WTC11 (cell line): Measurements from ENCODE around the gene RUVBL1. TPM values are rescaled to one million over a fixed set of nuclear protein-coding genes. Genes with fewer than 3 reads are reported as not detected.

Experiments
- ATAC-seq: fragments of 200-7000 bp; cut with Tn5 transposase; 2 replicates; pipeline ENCODE4 v1.10.0; 2021; ENCODE audit warnings: mild to moderate bottlenecking, moderate library complexity
- CTCF ChIA-PET: fragments of 300-600 bp; sonication (Branson Sonifier 250); formaldehyde crosslinking; loops from one replicate; lab custom pipeline; 2021; ENCODE audit warnings: antibody characterized with exemption; lab: Charles Lee
- POLR2A ChIA-PET: fragments of 350-600 bp; sonication (Branson Sonifier 250); formaldehyde crosslinking; loops from one replicate; lab custom pipeline; 2021; ENCODE audit warnings: antibody characterized with exemption; lab: Charles Lee
- DNase-seq: peaks from one replicate; pipeline ENCODE4 v3.0.0; 2021; ENCODE audit warnings: low spot score
- H3K27ac Mint-ChIP-seq: 2 replicates; pipeline ENCODE4 v1.8.0; 2021; ENCODE audit warnings: mixed read lengths
- H3K27me3 Mint-ChIP-seq: 2 replicates; pipeline ENCODE4 v1.8.0; 2021; ENCODE audit warnings: low read depth, mild to moderate bottlenecking, moderate library complexity, mixed read lengths
- H3K36me3 Mint-ChIP-seq: 2 replicates; pipeline ENCODE4 v1.8.0; 2021; ENCODE audit warnings: mixed read lengths
- H3K4me1 Mint-ChIP-seq: 2 replicates; pipeline ENCODE4 v1.8.0; 2022; ENCODE audit warnings: mixed read lengths
- H3K4me3 Mint-ChIP-seq: 2 replicates; pipeline ENCODE4 v1.8.0; 2021; ENCODE audit warnings: mild to moderate bottlenecking, moderate library complexity, mixed read lengths
- H3K9me3 Mint-ChIP-seq: 2 replicates; pipeline ENCODE4 v1.8.0; 2021; ENCODE audit warnings: mixed read lengths
- AFF4 ChIP-seq: sonication (generic); formaldehyde crosslinking; IDR thresholded peaks from 2 replicates; pipeline ENCODE4 v1.8.1; 2023; ENCODE audit warnings: mild to moderate bottlenecking, missing genetic modification reagents, borderline replicate concordance
- ARID4B ChIP-seq: sonication (generic); formaldehyde crosslinking; IDR thresholded peaks from 2 replicates; pipeline ENCODE4 v1.8.0; 2023; ENCODE audit warnings: missing genetic modification reagents, mild to moderate bottlenecking, borderline replicate concordance
- CREB1 ChIP-seq: sonication (generic); formaldehyde crosslinking; IDR thresholded peaks from 2 replicates; pipeline ENCODE4 v1.8.0; 2023; ENCODE audit warnings: mild to moderate bottlenecking, missing genetic modification reagents
- CTCF ChIP-seq: fragments of 200-600 bp; IDR thresholded peaks from 2 replicates; pipeline ENCODE4 v1.8.0; 2022; ENCODE audit warnings: antibody characterized with exemption
- EMX1 ChIP-seq: fragments of 250-450 bp; sonication (Bioruptor Pico); IDR thresholded peaks from 2 replicates; pipeline ENCODE4 v1.8.0; 2021; ENCODE audit warnings: mild to moderate bottlenecking
- GTF2I ChIP-seq: fragments of 250-450 bp; sonication (Bioruptor Pico); conservative IDR thresholded peaks from 2 replicates; pipeline ENCODE4 v1.4.0; 2021; ENCODE audit warnings: mild to moderate bottlenecking
- MYBL2 ChIP-seq: sonication (generic); formaldehyde crosslinking; IDR thresholded peaks from 2 replicates; pipeline ENCODE4 v1.8.1; 2023; ENCODE audit warnings: mild to moderate bottlenecking, moderate library complexity, missing genetic modification reagents
- NFATC4 ChIP-seq: fragments of 250-450 bp; sonication (Bioruptor Pico); IDR thresholded peaks from 2 replicates; pipeline ENCODE4 v1.9.0; 2021; ENCODE audit warnings: mild to moderate bottlenecking
- PRRX2 ChIP-seq: fragments of 250-450 bp; sonication (Bioruptor Pico); IDR thresholded peaks from 2 replicates; pipeline ENCODE4 v1.8.0; 2021; ENCODE audit warnings: mild to moderate bottlenecking
- TEAD1 ChIP-seq: sonication (generic); formaldehyde crosslinking; IDR thresholded peaks from 2 replicates; pipeline ENCODE4 v1.8.0; 2022; ENCODE audit warnings: mild to moderate bottlenecking, missing genetic modification reagents
- ZNF396 ChIP-seq: fragments of 250-450 bp; sonication (Bioruptor Pico); IDR thresholded peaks from 2 replicates; pipeline ENCODE4 v1.8.0; 2021; ENCODE audit warnings: mild to moderate bottlenecking, moderate library complexity, borderline replicate concordance
- ZNF423 ChIP-seq: fragments of 250-450 bp; sonication (Bioruptor Pico); IDR thresholded peaks from 2 replicates; pipeline ENCODE4 v2.1.2; 2022; ENCODE audit warnings: mild to moderate bottlenecking, moderate library complexity
- ZNF512 ChIP-seq: sonication (generic); formaldehyde crosslinking; IDR thresholded peaks from 2 replicates; pipeline ENCODE4 v1.8.1; 2022; ENCODE audit warnings: missing genetic modification reagents, borderline replicate concordance
- total RNA-seq: library from RNA; stranded (reverse); gene quantifications from 3 replicates; pipeline ENCODE4 v1.2.3, GENCODE V29; 2021
- TF ChIP-seq, protein P1 (sequence below): sonication (generic); formaldehyde crosslinking; IDR thresholded peaks from 2 replicates; pipeline ENCODE4 v1.8.0; 2022; ENCODE audit warnings: missing genetic modification reagents
- TF ChIP-seq, protein P2 (sequence below): sonication (generic); formaldehyde crosslinking; IDR thresholded peaks from 2 replicates; pipeline ENCODE4 v1.8.1; 2022; ENCODE audit warnings: low read depth, missing genetic modification reagents, borderline replicate concordance

The RUVBL1 gene
- total RNA-seq, 1 experiment from 2014 or later, result 118 TPM

DNA sequence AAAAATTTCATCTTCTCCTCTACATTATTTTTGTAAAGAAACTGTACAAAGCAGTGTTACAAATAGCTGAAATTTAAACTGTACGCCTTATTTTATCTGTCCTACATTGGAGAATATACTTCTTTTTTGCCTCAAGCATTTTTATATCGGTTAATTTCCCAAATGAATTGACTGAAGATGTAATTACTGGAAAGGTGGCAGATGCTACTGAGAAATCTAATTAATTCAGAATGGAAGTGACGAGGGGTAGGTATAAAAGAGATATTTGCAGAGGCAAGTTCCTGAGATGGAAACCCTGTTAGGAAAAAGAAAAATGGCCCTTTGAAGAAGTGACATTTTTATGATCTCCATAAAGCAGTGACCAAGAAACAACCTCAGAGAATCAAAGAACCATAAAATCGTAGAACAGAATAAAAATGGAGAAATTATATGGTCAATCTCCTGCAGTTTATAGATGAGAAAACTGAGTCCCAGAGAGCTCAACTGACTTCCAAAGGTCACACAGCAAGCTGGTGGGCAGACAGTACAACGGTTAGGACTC, 20.4 kb downstream of the RUVBL1 start:
- Mint-ChIP-seq H3K4me3 (no peak overlapping the region), H3K36me3 (peaks cover 80% of the 10 kb centered on the region), H3K27ac (no peak overlapping the region), H3K4me1 (peaks cover 46% of the 10 kb centered on the region), H3K27me3 (no peaks in the 10 kb centered on the region), H3K9me3 (no peaks in the 10 kb centered on the region)
- DNase-seq (no peak), ATAC-seq (no peak)
- TF ChIP-seq CREB1 (CRISPR knock-in tag) (no peak), ZNF396 (no peak), AFF4 (CRISPR knock-in tag) (no peak)
- TF ChIP-seq, protein P1, sequence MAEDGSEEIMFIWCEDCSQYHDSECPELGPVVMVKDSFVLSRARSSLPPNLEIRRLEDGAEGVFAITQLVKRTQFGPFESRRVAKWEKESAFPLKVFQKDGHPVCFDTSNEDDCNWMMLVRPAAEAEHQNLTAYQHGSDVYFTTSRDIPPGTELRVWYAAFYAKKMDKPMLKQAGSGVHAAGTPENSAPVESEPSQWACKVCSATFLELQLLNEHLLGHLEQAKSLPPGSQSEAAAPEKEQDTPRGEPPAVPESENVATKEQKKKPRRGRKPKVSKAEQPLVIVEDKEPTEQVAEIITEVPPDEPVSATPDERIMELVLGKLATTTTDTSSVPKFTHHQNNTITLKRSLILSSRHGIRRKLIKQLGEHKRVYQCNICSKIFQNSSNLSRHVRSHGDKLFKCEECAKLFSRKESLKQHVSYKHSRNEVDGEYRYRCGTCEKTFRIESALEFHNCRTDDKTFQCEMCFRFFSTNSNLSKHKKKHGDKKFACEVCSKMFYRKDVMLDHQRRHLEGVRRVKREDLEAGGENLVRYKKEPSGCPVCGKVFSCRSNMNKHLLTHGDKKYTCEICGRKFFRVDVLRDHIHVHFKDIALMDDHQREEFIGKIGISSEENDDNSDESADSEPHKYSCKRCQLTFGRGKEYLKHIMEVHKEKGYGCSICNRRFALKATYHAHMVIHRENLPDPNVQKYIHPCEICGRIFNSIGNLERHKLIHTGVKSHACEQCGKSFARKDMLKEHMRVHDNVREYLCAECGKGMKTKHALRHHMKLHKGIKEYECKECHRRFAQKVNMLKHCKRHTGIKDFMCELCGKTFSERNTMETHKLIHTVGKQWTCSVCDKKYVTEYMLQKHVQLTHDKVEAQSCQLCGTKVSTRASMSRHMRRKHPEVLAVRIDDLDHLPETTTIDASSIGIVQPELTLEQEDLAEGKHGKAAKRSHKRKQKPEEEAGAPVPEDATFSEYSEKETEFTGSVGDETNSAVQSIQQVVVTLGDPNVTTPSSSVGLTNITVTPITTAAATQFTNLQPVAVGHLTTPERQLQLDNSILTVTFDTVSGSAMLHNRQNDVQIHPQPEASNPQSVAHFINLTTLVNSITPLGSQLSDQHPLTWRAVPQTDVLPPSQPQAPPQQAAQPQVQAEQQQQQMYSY (CRISPR knock-in tag), result no peak
- CTCF ChIA-PET, result interaction anchor here (0.6 kb wide), 1 partner anchor 9 kb away, joined by 3 read pairs; no protein-coding TSS in a partner anchor
- POLR2A ChIA-PET, result no interaction called here

- H3K36me3 Mint-ChIP-seq, result peaks cover 89% of the 10 kb centered on the region
- H3K4me3 Mint-ChIP-seq, result no peak overlapping the region
- CTCF ChIA-PET, result interaction anchor here (1.1 to 1.8 kb wide), 3 partner anchors 25 to 397 kb away, joined by 3 to 7 read pairs (median 5); no protein-coding TSS in a partner anchor
- no peak for ATAC-seq
- H3K27me3 Mint-ChIP-seq, result no peaks in the 10 kb centered on the region
- DNase-seq, result no peak
- peak overlapping the region; percentile 93 for H3K27ac Mint-ChIP-seq
- no peaks in the 10 kb centered on the region for H3K9me3 Mint-ChIP-seq
- POLR2A ChIA-PET, result no interaction called here
- peaks cover 68% of the 10 kb centered on the region for H3K4me1 Mint-ChIP-seq
- TF ChIP-seq EMX1 (CRISPR knock-in tag) (no peak), ARID4B (CRISPR knock-in tag) (no peak), TEAD1 (CRISPR knock-in tag) (no peak), ZNF423 (CRISPR knock-in tag) (no peak), MYBL2 (no peak), ZNF512 (CRISPR knock-in tag) (no peak), NFATC4 (CRISPR knock-in tag) (no peak), PRRX2 (CRISPR knock-in tag) (no peak), CTCF (no peak), GTF2I (CRISPR knock-in tag) (no peak)
- TF ChIP-seq, protein P2, sequence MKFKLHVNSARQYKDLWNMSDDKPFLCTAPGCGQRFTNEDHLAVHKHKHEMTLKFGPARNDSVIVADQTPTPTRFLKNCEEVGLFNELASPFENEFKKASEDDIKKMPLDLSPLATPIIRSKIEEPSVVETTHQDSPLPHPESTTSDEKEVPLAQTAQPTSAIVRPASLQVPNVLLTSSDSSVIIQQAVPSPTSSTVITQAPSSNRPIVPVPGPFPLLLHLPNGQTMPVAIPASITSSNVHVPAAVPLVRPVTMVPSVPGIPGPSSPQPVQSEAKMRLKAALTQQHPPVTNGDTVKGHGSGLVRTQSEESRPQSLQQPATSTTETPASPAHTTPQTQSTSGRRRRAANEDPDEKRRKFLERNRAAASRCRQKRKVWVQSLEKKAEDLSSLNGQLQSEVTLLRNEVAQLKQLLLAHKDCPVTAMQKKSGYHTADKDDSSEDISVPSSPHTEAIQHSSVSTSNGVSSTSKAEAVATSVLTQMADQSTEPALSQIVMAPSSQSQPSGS (CRISPR knock-in tag), result no peak
Observed at GRCh38 chr3:128100638-128101037, 23.0 kb downstream of the RUVBL1 start.
